CD4-positive, alpha-beta T cell treated with Interferon gamma for 1 hour (primary cell): ENCODE results near the gene LGALS9C.
"Not testable (repeated sequence)": the region's sequence is repeated elsewhere in the genome, so short reads cannot be mapped to it uniquely, and the experiment has no call there.

Experiments used
- DNase-seq: peaks from one replicate; pipeline ENCODE4 v3.0.0-alpha.2; 2020

The LGALS9C gene

GRCh38 chr17:18476508-18477308 is at the start of gene LGALS9C:
Gene LGALS9C (plus strand): TSS chr17:18476789. CDS start chr17:18476855, 66 bp downstream.
- DNase-seq = not testable (repeated sequence)

- DNase-seq = not testable (repeated sequence)
Measured at GRCh38 chr17:18432206-18432605, 44.4 kb upstream of the LGALS9C start.

- DNase-seq = not testable (repeated sequence)
Measured at GRCh38 chr17:18439465-18439870, 37.1 kb upstream of the LGALS9C start.

- DNase-seq = peak; percentile 25
Measured at GRCh38 chr17:18442093-18442492, 34.5 kb upstream of the LGALS9C start.

GRCh38 chr17:18442532-18442931 is 34.1 kb upstream of the LGALS9C start:
- DNase-seq = not testable (repeated sequence)

- not testable (repeated sequence) for DNase-seq
Measured at GRCh38 chr17:18447476-18448205, 28.9 kb upstream of the LGALS9C start.

GRCh38 chr17:18448311-18448710 is 28.3 kb upstream of the LGALS9C start:
- not testable (repeated sequence) for DNase-seq

GRCh38 chr17:18449833-18450232 is 26.8 kb upstream of the LGALS9C start:
- DNase-seq = not testable (repeated sequence)

- not testable (repeated sequence) for DNase-seq
Measured at GRCh38 chr17:18450998-18451397, 25.6 kb upstream of the LGALS9C start.

- not testable (repeated sequence) for DNase-seq
Measured at GRCh38 chr17:18451969-18452368, 24.6 kb upstream of the LGALS9C start.

GRCh38 chr17:18459035-18459434 is 17.6 kb upstream of the LGALS9C start:
- DNase-seq = not testable (repeated sequence)

- not testable (repeated sequence) for DNase-seq
Measured at GRCh38 chr17:18463831-18464502, 12.6 kb upstream of the LGALS9C start.

- DNase-seq = not testable (repeated sequence)
Measured at GRCh38 chr17:18466250-18466983, 10.2 kb upstream of the LGALS9C start.

- not testable (repeated sequence) for DNase-seq
Measured at GRCh38 chr17:18467001-18467400, 9.6 kb upstream of the LGALS9C start.

- not testable (repeated sequence) for DNase-seq
Measured at GRCh38 chr17:18468472-18469171, 8.0 kb upstream of the LGALS9C start.

GRCh38 chr17:18469837-18470236 is 6.8 kb upstream of the LGALS9C start:
- not testable (repeated sequence) for DNase-seq

GRCh38 chr17:18470345-18470930 is 6.2 kb upstream of the LGALS9C start:
- not testable (repeated sequence) for DNase-seq

GRCh38 chr17:18473967-18474366 is 2.6 kb upstream of the LGALS9C start:
- DNase-seq = not testable (repeated sequence)

- not testable (repeated sequence) for DNase-seq
Measured at GRCh38 chr17:18474754-18475153, 1.8 kb upstream of the LGALS9C start.

- DNase-seq = not testable (repeated sequence)
Measured at GRCh38 chr17:18477367-18477766, 778 bp downstream of the LGALS9C start.

- DNase-seq = not testable (repeated sequence)
Measured at GRCh38 chr17:18478362-18478761, 1.8 kb downstream of the LGALS9C start.
